WERI-Rb-1 (cell line): ENCODE results near the gene ARHGAP21.
"Not testable (repeated sequence)": the region's sequence is repeated elsewhere in the genome, so short reads cannot be mapped to it uniquely, and the experiment has no call there.

ENCODE experiments used
- DNase-seq: peaks from one replicate; pipeline ENCODE4 v3.0.0-alpha.2; 2020
- H3K27ac ChIP-seq: fragments of 250-450 bp; sonication (Bioruptor Pico); 2 replicates; pipeline ENCODE4 v1.5.1; 2020; ENCODE audit warnings: mild to moderate bottlenecking, moderate library complexity
- H3K27me3 ChIP-seq: fragments of 250-450 bp; sonication (Bioruptor Pico); 2 replicates; pipeline ENCODE4 v1.5.1; 2021; ENCODE audit warnings: mild to moderate bottlenecking, low read depth, moderate library complexity; ENCODE audit not compliant: insufficient read depth, severe bottlenecking
- H3K36me3 ChIP-seq: fragments of 250-450 bp; sonication (Bioruptor Pico); 2 replicates; pipeline ENCODE4 v1.5.1; 2020; ENCODE audit warnings: mild to moderate bottlenecking, moderate library complexity
- H3K4me3 ChIP-seq: 2 replicates; pipeline ENCODE4 v1.5.1; 2011; ENCODE audit warnings: low read depth, mild to moderate bottlenecking, control low read depth, low read length
- H3K9me3 ChIP-seq: fragments of 250-450 bp; sonication (Bioruptor Pico); 2 replicates; pipeline ENCODE4 v1.5.1; 2021; ENCODE audit warnings: mild to moderate bottlenecking, moderate library complexity; ENCODE audit not compliant: severe bottlenecking
- TF ChIP-seq, protein P1 (sequence below): IDR thresholded peaks from 2 replicates; pipeline ENCODE4 v1.5.1; 2011; ENCODE audit warnings: low read depth, mild to moderate bottlenecking, control low read depth, inconsistent platforms, low read length

The ARHGAP21 gene

DNA sequence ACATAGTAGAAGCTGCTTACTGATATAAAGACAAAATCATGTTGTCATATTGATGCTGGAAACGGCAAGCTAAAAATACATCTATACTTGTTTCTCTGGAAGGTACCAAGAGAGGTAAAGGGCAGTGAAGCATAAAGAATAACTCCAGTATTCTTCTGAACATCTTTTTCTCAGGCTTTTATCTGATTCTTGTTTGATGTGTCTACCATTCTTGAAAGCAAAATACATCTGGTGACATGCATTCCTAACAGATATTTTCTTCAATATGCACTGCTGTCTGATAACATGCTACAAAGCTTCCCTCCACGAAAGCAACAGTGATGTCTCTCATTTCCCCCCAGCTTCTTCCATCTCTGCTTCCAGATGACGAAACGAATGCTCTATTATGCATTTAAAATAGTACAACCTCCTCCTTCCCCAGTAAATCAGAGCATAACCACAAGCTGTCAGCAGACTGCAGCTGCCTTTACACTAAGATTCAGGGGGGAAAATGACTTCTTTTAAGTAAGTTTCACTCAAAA, 100.8 kb downstream of the ARHGAP21 start:
- H3K27me3 ChIP-seq = no peaks in the 10 kb centered on the region
- no peak for DNase-seq
- TF ChIP-seq, protein P1, sequence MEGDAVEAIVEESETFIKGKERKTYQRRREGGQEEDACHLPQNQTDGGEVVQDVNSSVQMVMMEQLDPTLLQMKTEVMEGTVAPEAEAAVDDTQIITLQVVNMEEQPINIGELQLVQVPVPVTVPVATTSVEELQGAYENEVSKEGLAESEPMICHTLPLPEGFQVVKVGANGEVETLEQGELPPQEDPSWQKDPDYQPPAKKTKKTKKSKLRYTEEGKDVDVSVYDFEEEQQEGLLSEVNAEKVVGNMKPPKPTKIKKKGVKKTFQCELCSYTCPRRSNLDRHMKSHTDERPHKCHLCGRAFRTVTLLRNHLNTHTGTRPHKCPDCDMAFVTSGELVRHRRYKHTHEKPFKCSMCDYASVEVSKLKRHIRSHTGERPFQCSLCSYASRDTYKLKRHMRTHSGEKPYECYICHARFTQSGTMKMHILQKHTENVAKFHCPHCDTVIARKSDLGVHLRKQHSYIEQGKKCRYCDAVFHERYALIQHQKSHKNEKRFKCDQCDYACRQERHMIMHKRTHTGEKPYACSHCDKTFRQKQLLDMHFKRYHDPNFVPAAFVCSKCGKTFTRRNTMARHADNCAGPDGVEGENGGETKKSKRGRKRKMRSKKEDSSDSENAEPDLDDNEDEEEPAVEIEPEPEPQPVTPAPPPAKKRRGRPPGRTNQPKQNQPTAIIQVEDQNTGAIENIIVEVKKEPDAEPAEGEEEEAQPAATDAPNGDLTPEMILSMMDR = no peak
- no peaks in the 10 kb centered on the region for H3K36me3 ChIP-seq
- no peaks in the 10 kb centered on the region for H3K9me3 ChIP-seq
- no peak overlapping the region for H3K4me3 ChIP-seq
- H3K27ac ChIP-seq = no peak overlapping the region

GRCh38 chr10:24621035-24621795, 102.5 kb downstream of the ARHGAP21 start:
- not testable (repeated sequence) for H3K27me3 ChIP-seq, DNase-seq, H3K9me3 ChIP-seq

DNA sequence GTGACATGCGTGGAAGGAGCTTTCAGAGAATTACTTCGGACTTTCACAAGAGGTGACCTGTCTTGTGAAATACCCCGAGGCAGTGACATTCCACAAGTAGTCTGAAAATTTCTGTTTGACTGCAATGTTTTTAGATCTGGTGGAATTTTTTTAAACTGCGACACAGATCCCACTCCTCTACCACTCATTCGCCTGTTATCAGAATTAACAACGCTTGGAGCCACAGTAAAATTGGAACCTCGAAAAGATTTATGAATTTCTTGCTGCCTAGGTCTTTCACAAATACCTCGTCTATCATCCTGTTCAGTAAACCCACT, 103.7 kb downstream of the ARHGAP21 start:
- DNase-seq, H3K27me3 ChIP-seq, H3K27ac ChIP-seq, H3K4me3 ChIP-seq, H3K9me3 ChIP-seq, H3K36me3 ChIP-seq: not testable (repeated sequence)

More at GRCh38 chr10:24621035-24621795, 102.5 kb downstream of the ARHGAP21 start:
- H3K27ac ChIP-seq, H3K36me3 ChIP-seq, H3K4me3 ChIP-seq: not testable (repeated sequence)

DNA sequence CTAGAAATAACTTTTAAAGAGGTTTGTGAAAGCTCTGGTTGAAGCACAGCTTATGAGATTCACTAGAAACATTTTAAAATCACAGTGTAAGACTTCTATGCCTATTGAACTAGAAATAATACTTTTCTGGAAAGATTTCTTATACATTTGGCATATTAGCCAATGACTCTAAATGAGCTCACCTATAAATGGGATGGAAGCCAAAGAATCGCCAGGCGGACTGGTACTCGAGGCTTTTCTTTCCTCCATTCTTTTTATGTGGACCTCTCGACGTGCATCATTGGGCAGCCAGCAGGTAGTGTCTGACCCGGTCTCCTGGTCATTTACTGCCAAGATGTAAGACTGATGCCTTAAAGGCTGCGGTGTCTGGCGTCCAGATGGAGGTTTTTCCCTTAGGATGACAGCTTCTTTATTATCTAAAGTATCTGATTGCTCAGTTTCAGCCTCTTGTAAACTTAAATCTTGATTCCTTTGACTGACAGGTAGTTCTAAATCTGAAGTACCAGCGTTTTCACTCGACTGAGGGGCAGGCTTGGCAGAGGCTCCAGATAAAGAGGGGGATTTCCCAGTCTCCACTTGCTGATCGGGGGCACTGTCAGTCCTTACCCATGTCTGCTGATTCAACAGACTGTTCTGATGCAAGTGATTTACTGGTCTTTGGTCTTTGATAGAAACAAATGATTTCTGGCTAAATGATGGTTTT, 104.2 kb downstream of the ARHGAP21 start:
- not testable (repeated sequence) for H3K9me3 ChIP-seq, H3K4me3 ChIP-seq, H3K36me3 ChIP-seq, H3K27ac ChIP-seq, H3K27me3 ChIP-seq
- DNase-seq = peak; percentile 5

DNA sequence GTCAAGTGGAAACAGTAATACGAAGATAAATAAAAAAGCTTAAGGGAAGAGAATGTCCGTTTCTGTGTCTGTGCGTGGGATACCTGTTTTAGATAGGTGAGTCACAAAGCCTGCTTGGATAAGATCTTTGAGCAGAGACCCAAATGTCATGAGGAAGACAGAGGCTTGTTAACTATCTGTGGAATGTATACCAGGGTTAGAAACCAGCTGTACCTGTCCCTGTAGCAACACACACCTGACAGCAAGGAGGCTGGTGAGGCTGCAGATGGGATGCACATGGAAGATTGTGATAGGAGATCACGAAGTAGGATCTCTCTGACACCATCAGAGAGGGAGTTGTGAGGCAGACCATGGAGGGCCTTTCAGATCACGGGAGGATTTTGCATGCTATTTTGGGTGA, 105.3 kb downstream of the ARHGAP21 start:
- no peaks in the 10 kb centered on the region for H3K27me3 ChIP-seq
- H3K36me3 ChIP-seq = no peaks in the 10 kb centered on the region
- no peak overlapping the region for H3K27ac ChIP-seq
- DNase-seq = no peak
- TF ChIP-seq, protein P1 = no peak
- no peak overlapping the region for H3K4me3 ChIP-seq
- no peaks in the 10 kb centered on the region for H3K9me3 ChIP-seq

DNA sequence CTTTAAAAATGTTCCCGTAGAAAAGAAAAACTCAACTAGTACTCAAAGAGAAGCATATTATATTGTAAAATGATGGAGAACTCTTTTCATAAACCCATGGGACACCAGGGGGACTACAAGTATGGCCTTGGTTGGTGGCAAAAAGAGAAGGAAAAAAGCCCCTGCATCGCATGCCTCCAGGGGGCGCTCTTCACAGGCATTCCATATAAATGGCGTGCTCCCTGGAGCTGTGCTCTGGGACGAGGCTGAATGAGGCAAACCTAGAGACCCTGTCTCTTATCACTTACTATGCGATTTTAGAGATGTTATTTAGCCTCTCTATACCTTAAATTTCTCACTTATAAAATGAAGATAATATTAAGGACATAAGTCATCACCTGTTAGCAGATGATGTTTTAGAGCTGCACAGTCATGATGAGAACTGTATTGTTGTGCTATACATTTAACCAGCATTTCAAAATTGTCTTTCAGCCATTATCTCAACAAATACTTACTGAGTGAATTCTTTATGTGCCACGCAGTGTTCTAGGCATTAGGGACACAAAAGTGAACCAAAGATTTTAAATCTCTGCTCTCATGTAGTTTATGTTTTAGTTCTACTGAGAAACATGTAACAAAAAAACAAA, 105.8 kb downstream of the ARHGAP21 start:
- Histone ChIP-seq H3K27ac (no peak overlapping the region), H3K27me3 (no peaks in the 10 kb centered on the region), H3K4me3 (no peak overlapping the region), H3K9me3 (no peaks in the 10 kb centered on the region), H3K36me3 (no peaks in the 10 kb centered on the region)
- DNase-seq = peak; percentile 32
- TF ChIP-seq, protein P1 = peak; percentile 52

DNA sequence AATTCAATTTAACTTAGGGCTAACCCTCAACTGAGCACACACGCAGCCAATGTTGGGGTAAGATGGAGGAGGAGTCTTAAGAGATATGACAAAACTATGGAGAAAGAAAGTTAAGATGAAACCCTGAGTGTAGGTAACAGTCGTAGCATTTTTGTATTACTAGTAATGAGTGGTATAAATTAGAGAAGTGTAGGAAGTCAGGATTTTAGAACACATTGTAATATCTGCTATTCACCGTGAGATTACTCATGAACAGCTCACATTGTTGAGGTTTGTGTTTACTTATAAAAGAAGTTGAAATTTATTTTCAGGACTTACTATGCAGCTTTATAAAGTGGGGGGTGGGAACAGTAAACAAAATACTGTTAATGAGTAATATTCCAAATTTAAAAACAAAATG, 107.2 kb downstream of the ARHGAP21 start:
- Histone ChIP-seq H3K9me3 (no peaks in the 10 kb centered on the region), H3K36me3 (no peaks in the 10 kb centered on the region), H3K27me3 (no peaks in the 10 kb centered on the region), H3K4me3 (no peak overlapping the region), H3K27ac (no peak overlapping the region)
- TF ChIP-seq, protein P1 = no peak
- DNase-seq = no peak
